ENCODE measurements around the gene LCE7A. TPM values are rescaled to one million over a fixed set of nuclear protein-coding genes. Genes with fewer than 3 reads are reported as not detected.

LCE7A gene
- total RNA-seq, 1 experiment from 2014 or later = not detected

DNA sequence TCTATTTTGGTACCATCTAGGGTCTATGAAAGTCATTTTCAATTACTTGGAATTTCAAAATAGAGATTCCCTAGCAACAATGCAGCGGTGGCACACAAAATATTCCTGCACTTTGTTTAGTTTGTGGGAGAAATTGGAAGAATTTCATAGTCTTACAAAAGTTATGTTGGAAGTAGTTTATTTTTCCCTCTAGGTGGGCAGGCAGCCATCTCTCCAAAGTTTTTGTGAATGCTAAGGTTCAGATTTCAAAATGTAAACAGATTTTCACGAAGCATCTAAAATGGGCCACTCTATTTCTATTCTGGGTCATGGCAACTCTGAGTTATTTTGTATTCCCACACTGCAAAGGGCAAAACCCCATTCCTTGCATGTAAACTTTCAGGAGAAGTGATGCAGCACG lies 26.3 kb downstream of the LCE7A start:
- CTCF ChIA-PET = interaction anchor here (0.7 to 5.0 kb wide), 6 partner anchors 14 to 822 kb away, joined by 3 to 37 read pairs (median 4); no protein-coding TSS in a partner anchor
- H3K9me3 Mint-ChIP-seq (ENCODE audit: unreplicated experiment) = no peaks in the 10 kb centered on the region
- no peak overlapping the region for H3K4me3 Mint-ChIP-seq (ENCODE audit: unreplicated experiment)
- H3K27ac Mint-ChIP-seq (ENCODE audit: low read depth, unreplicated experiment) = no peak overlapping the region
- H3K36me3 Mint-ChIP-seq (ENCODE audit: insufficient read depth, unreplicated experiment) = no peaks in the 10 kb centered on the region
- TF ChIP-seq, protein P1, sequence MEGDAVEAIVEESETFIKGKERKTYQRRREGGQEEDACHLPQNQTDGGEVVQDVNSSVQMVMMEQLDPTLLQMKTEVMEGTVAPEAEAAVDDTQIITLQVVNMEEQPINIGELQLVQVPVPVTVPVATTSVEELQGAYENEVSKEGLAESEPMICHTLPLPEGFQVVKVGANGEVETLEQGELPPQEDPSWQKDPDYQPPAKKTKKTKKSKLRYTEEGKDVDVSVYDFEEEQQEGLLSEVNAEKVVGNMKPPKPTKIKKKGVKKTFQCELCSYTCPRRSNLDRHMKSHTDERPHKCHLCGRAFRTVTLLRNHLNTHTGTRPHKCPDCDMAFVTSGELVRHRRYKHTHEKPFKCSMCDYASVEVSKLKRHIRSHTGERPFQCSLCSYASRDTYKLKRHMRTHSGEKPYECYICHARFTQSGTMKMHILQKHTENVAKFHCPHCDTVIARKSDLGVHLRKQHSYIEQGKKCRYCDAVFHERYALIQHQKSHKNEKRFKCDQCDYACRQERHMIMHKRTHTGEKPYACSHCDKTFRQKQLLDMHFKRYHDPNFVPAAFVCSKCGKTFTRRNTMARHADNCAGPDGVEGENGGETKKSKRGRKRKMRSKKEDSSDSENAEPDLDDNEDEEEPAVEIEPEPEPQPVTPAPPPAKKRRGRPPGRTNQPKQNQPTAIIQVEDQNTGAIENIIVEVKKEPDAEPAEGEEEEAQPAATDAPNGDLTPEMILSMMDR (IDR thresholded peaks at IDR 0.05; ENCODE audit: unreplicated experiment) = no peak
- no TSS peak for BruUV-seq (replicated peaks)
- DNase-seq (ENCODE audit: unreplicated experiment) = no peak
- H3K27me3 Mint-ChIP-seq (ENCODE audit: insufficient read depth, unreplicated experiment) = no peaks in the 10 kb centered on the region
- intact Hi-C loops (cut with micrococcal nuclease) = no loop called here
- H3K4me1 Mint-ChIP-seq (ENCODE audit: insufficient read depth, unreplicated experiment) = peaks cover 55% of the 10 kb centered on the region
- POLR2A ChIA-PET = interaction anchor here (1.4 kb wide), 1 partner anchor 22 kb away, joined by 4 read pairs; the partner anchor contains the start of gene IVL

DNA sequence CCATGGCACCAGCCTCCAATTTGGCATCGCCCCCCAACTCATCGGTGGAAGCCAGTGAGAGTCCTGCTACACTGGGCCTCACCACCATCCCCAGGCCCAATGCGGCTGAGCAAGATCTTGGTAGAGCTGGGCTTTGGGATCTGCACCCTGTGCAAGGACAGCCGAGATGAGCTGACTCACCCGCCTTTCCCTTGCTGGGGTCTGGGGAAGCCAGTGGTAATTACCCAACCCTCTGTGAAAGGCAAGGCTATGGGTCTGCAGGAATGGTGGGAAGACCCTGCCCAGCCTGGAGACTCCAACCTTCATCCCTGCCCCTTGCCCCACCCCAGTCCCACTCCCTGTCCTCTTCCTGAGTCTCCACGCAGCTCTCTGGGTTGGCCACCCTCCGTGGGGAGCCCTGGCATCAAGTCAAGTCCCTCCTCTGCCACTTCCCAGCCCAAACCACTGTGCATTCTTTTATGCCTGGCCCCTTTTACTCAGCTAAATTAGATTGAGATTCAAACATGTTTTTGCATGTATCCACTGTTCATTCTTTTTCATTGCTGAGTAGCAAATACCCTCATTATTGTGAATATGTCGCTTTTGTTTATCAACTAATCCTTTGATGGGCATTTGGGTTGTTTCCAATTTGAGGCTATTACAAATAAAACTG lies 27.1 kb downstream of the LCE7A start:
- TF ChIP-seq, protein P1 (IDR thresholded peaks at IDR 0.05; ENCODE audit: unreplicated experiment) = no peak
- ChIA-PET CTCF (interaction anchor here (0.6 to 4.0 kb wide), 7 partner anchors 15 to 823 kb away, joined by 3 to 35 read pairs (median 4); no protein-coding TSS in a partner anchor), POLR2A (interaction anchor here (0.6 to 2.2 kb wide), 3 partner anchors 8 to 21 kb away, joined by 3 to 7 read pairs (median 4); partner anchors contain the start of genes IVL and SMCP)
- no TSS peak for BruUV-seq (replicated peaks)
- Mint-ChIP-seq H3K36me3 (ENCODE audit: insufficient read depth, unreplicated experiment) (no peaks in the 10 kb centered on the region), H3K27me3 (ENCODE audit: insufficient read depth, unreplicated experiment) (no peaks in the 10 kb centered on the region), H3K27ac (ENCODE audit: low read depth, unreplicated experiment) (peak overlapping the region; percentile 40), H3K4me3 (ENCODE audit: unreplicated experiment) (no peak overlapping the region), H3K9me3 (ENCODE audit: unreplicated experiment) (no peaks in the 10 kb centered on the region), H3K4me1 (ENCODE audit: insufficient read depth, unreplicated experiment) (peaks cover 55% of the 10 kb centered on the region)
- intact Hi-C loops (cut with micrococcal nuclease) = no loop called here
- peak; percentile 58 for DNase-seq (ENCODE audit: unreplicated experiment)

DNA sequence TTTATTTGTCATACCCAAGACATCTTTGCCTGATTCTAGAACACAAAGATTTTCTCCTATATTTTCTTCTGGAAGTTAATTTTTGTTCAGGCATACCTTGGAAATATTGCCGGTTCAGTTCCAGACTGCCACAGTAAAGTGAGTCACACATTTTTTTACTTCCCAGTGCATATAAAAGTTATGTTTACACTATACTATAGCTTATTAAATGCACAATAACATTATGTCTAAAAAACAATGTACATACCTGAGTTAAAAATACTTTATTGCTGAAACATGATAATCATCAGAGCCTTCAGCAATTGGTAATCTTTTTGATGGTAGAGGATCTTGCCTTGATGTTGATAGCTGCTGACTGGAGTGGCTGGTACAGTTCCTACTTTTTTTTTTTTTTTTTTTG lies 28.3 kb downstream of the LCE7A start:
- H3K4me1 Mint-ChIP-seq (ENCODE audit: insufficient read depth, unreplicated experiment) = peaks cover 54% of the 10 kb centered on the region
- H3K27ac Mint-ChIP-seq (ENCODE audit: low read depth, unreplicated experiment) = no peak overlapping the region
- no TSS peak for BruUV-seq (replicated peaks)
- TF ChIP-seq, protein P1 (IDR thresholded peaks at IDR 0.05; ENCODE audit: unreplicated experiment) = no peak
- POLR2A ChIA-PET = interaction anchor here (0.6 to 2.2 kb wide), 4 partner anchors 10 to 308 kb away, joined by 3 to 7 read pairs (median 3); partner anchors contain the start of gene SMCP
- intact Hi-C loops (cut with micrococcal nuclease) = no loop called here
- CTCF ChIA-PET = interaction anchor here (0.6 to 4.0 kb wide), 8 partner anchors 10 to 464 kb away, joined by 3 to 35 read pairs (median 4); partner anchors contain the start of gene SMCP
- H3K27me3 Mint-ChIP-seq (ENCODE audit: insufficient read depth, unreplicated experiment) = no peaks in the 10 kb centered on the region
- DNase-seq (ENCODE audit: unreplicated experiment) = no peak
- H3K36me3 Mint-ChIP-seq (ENCODE audit: insufficient read depth, unreplicated experiment) = no peaks in the 10 kb centered on the region
- H3K9me3 Mint-ChIP-seq (ENCODE audit: unreplicated experiment) = no peaks in the 10 kb centered on the region
- no peak overlapping the region for H3K4me3 Mint-ChIP-seq (ENCODE audit: unreplicated experiment)

DNA sequence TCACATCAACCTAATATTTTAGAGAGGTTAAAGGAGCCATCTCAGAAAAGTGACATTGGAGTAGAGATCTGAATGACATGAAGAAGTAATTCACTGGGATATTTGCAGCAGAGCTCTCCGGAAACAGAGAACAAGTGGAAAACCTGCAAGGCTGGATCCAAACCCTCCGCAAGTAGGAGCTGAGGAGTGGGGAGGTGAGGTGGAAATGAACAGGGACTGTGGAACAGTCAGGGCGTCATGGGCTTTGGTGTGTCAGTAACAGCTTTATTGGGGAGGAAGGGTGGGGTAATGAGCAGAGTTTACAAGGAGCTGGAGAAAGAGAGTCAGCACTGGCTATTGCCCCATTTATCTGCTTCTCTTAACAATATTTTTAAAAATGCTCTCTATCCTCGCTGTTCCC lies 39.2 kb downstream of the LCE7A start:
- intact Hi-C loops (cut with micrococcal nuclease) = no loop called here
- ChIA-PET POLR2A (interaction anchor here (0.9 kb wide), 1 partner anchor 34 kb away, joined by 3 read pairs; no protein-coding TSS in a partner anchor), CTCF (interaction anchor here (1.8 to 5.4 kb wide), 2 partner anchors 14 to 28 kb away, joined by 5 to 29 read pairs; no protein-coding TSS in a partner anchor)
- Mint-ChIP-seq H3K9me3 (ENCODE audit: unreplicated experiment) (no peaks in the 10 kb centered on the region), H3K4me1 (ENCODE audit: insufficient read depth, unreplicated experiment) (no peaks in the 10 kb centered on the region), H3K36me3 (ENCODE audit: insufficient read depth, unreplicated experiment) (no peaks in the 10 kb centered on the region), H3K4me3 (ENCODE audit: unreplicated experiment) (no peak overlapping the region), H3K27ac (ENCODE audit: low read depth, unreplicated experiment) (no peak overlapping the region), H3K27me3 (ENCODE audit: insufficient read depth, unreplicated experiment) (no peaks in the 10 kb centered on the region)
- no peak for DNase-seq (ENCODE audit: unreplicated experiment)
- TF ChIP-seq, protein P1 (IDR thresholded peaks at IDR 0.05; ENCODE audit: unreplicated experiment) = no peak
- no TSS peak for BruUV-seq (replicated peaks)

Data from MCF 10A (cell line).